Upper lobe of right lung (tissue), 1 donor: ENCODE results near the gene MYLK. TPM values are rescaled to one million over a fixed set of nuclear protein-coding genes. Genes with fewer than 3 reads are reported as not detected.

Experiments
- ATAC-seq: fragments of 200-7000 bp; cut with Tn5 transposase; one replicate; pipeline ENCODE4 v1.9.1; 2020; ENCODE audit warnings: mild to moderate bottlenecking, moderate library complexity
- DNase-seq: peaks from one replicate; pipeline ENCODE4 v3.0.0-alpha.2; 2020
- H3K27ac ChIP-seq: fragments of 200-600 bp; one replicate; pipeline ENCODE4 v1.8.0; 2022
- H3K27me3 ChIP-seq: fragments of 200-600 bp; one replicate; pipeline ENCODE4 v1.8.0; 2022; ENCODE audit warnings: mild to moderate bottlenecking
- H3K36me3 ChIP-seq: fragments of 200-600 bp; one replicate; pipeline ENCODE4 v1.8.0; 2022
- H3K4me1 ChIP-seq: fragments of 200-600 bp; one replicate; pipeline ENCODE4 v1.8.0; 2022
- H3K4me3 ChIP-seq: fragments of 200-600 bp; one replicate; pipeline ENCODE4 v1.8.0; 2022; ENCODE audit warnings: mild to moderate bottlenecking
- H3K9me3 ChIP-seq: fragments of 200-600 bp; one replicate; pipeline ENCODE4 v1.8.0; 2022
- intact Hi-C: fragments of 100-400 bp; cut with DNase I; formaldehyde crosslinking; loops from one replicate; pipeline ENCODE4 v1.11.0; 2022
- total RNA-seq: library from RNA; stranded (reverse); fragmentation: NEBNext Ultra II Directional; extraction: Animal tissue kit (Norgen Biotek cat#: 25700); gene quantifications from one replicate; pipeline ENCODE4 v1.2.1, GENCODE V29; 2021
- TF ChIP-seq, protein P1 (sequence below): fragments of 200-600 bp; IDR thresholded peaks from one replicate; pipeline ENCODE4 v1.8.0; 2022; ENCODE audit warnings: antibody characterized with exemption
- donor health status: DM: no; HTN: yes; CAD: no; lungs with severe emphysema.

Gene MYLK
- total RNA-seq, 1 donor from 2014 or later: 248 TPM

DNA sequence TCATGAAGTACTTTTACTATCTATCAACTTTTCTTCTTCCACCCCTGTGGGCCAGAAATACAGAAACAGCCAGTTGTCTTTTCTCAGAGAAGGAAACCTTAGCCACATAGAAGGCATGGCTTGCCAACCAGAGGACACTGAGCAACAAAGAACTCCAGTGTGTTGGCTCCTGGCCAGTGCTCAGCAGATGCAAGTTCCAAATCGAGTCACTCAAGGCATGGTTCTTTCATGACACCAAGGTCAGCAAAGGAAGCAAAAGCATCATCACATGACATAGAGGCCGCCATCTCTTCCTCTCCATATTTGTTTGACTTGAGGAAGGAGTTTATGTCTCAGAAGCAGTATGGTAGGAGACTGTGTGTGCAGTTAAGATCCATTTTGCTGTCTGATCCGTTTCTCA, 92.2 kb downstream of the MYLK start:
- H3K27ac ChIP-seq: no peak overlapping the region

DNA sequence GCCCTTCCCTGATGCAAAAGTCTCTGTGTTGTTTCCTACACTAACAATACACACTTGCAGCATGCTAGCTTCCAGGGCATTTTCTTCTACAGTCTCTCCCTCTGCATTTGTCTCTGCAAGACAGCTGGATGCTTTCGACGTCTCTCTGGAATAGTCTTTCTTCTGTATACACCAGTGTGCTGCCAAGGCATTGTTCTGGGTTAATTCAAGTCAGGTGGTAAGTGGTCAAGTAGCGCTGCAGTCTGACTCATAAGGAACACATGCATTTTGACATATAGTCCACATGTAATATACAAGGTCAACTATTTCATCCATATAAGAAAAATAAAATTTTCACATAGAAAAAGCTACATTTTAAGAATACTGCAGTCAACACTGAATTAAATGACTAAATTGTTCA, 92.7 kb downstream of the MYLK start:
- no peaks in the 10 kb centered on the region for H3K36me3 ChIP-seq
- no peak overlapping the region for H3K27ac ChIP-seq
- H3K27me3 ChIP-seq: no peaks in the 10 kb centered on the region
- H3K9me3 ChIP-seq: no peaks in the 10 kb centered on the region
- no peak overlapping the region for H3K4me3 ChIP-seq
- ATAC-seq: no peak
- DNase-seq: no peak
- no peaks in the 10 kb centered on the region for H3K4me1 ChIP-seq
- intact Hi-C loops: no loop called here
- TF ChIP-seq, protein P1, sequence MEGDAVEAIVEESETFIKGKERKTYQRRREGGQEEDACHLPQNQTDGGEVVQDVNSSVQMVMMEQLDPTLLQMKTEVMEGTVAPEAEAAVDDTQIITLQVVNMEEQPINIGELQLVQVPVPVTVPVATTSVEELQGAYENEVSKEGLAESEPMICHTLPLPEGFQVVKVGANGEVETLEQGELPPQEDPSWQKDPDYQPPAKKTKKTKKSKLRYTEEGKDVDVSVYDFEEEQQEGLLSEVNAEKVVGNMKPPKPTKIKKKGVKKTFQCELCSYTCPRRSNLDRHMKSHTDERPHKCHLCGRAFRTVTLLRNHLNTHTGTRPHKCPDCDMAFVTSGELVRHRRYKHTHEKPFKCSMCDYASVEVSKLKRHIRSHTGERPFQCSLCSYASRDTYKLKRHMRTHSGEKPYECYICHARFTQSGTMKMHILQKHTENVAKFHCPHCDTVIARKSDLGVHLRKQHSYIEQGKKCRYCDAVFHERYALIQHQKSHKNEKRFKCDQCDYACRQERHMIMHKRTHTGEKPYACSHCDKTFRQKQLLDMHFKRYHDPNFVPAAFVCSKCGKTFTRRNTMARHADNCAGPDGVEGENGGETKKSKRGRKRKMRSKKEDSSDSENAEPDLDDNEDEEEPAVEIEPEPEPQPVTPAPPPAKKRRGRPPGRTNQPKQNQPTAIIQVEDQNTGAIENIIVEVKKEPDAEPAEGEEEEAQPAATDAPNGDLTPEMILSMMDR: no peak

More for the DNA sequence above, 92.2 kb downstream of the MYLK start:
- Histone ChIP-seq H3K36me3 (no peaks in the 10 kb centered on the region), H3K9me3 (no peaks in the 10 kb centered on the region), H3K4me3 (no peak overlapping the region), H3K4me1 (no peaks in the 10 kb centered on the region), H3K27me3 (no peaks in the 10 kb centered on the region)
- ATAC-seq (no peak), DNase-seq (no peak)
- intact Hi-C loops: no loop called here
- TF ChIP-seq, protein P1: no peak

DNA sequence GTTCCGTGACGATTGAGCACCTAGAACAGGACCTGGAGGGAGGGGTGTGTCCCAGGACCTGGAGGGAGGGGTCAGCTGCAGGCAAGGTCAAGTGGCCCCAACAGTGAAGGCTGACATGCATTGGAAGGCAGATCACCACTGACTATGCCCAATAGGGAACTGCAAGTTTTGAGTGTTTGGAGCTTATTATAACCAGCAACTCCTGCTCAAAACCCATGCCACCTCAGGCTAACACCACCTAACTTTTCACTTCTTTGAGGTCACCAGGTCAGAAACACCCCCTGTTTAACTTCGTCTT, 93.1 kb downstream of the MYLK start:
- DNase-seq (no peak), ATAC-seq (no peak)
- no peaks in the 10 kb centered on the region for H3K27me3 ChIP-seq
- H3K36me3 ChIP-seq: no peaks in the 10 kb centered on the region
- TF ChIP-seq, protein P1: no peak
- H3K4me1 ChIP-seq: no peaks in the 10 kb centered on the region
- H3K4me3 ChIP-seq: no peak overlapping the region
- intact Hi-C loops: no loop called here
- H3K27ac ChIP-seq: no peak overlapping the region
- H3K9me3 ChIP-seq: no peaks in the 10 kb centered on the region

DNA sequence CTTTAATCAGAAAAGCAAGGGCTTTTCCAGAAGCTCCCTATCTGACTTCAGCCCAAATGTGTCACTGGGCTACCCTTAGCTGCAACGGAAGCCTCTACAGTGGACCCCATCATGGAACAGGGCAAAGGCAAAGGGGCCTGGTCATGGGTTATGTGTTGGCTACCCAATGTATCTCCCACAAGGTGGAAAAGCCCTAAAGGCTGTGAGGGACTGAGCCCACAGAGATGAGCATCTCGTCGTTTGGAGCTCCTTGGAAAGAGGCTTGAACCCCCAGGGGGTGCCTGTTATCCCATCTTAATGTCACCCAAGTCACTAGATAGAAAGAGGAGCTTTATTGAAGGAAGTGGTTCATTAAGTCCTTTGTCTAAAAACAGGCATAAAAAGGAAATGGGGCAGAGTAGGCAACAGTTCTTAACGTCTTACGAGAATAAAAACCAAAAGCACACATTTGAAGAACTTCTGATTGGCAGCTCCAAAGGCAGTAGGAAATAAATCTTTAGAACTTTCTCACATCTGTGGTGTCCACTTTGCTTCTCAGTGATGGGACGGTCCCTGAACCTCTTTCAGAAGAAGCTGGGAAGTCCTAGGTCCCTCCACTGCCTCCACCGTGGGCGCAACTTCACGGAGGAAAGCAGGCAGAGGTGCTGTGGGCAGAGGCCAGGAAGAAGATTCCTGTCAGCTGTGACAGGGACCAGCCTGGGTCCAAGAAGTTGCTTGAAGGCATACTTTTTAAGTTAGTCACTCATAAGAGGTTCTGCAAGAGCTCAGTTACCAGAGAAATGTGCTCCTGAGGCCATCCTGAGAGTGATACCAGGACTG, 93.7 kb downstream of the MYLK start:
- H3K27ac ChIP-seq: no peak overlapping the region
- ATAC-seq: no peak
- H3K36me3 ChIP-seq: no peaks in the 10 kb centered on the region
- no peak for DNase-seq
- H3K4me3 ChIP-seq: no peak overlapping the region
- no peaks in the 10 kb centered on the region for H3K9me3 ChIP-seq
- H3K4me1 ChIP-seq: no peaks in the 10 kb centered on the region
- intact Hi-C loops: no loop called here
- H3K27me3 ChIP-seq: no peaks in the 10 kb centered on the region
- TF ChIP-seq, protein P1: no peak

DNA sequence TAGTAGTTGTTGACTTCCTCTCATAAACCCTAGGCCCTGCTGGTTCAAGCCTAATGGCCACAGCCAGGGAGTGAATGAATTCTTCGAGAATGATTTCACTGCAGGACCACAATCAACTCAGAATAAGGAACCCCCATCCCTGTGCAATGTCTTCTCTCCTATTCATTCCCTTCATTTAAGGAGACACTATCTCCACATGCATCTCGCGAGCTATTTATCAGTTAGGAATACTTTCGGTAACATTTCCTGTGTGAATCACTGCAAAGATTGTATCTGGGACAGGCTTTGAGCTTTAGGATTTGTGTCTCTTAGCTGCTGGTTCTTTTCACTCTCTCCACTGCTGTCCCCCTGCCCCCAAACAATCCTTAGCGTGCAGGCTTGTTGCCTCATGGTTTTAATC, 94.4 kb downstream of the MYLK start:
- intact Hi-C loops: no loop called here
- Histone ChIP-seq H3K27me3 (no peaks in the 10 kb centered on the region), H3K36me3 (no peaks in the 10 kb centered on the region), H3K9me3 (no peaks in the 10 kb centered on the region), H3K27ac (no peak overlapping the region), H3K4me3 (no peak overlapping the region), H3K4me1 (no peaks in the 10 kb centered on the region)
- ATAC-seq: no peak
- no peak for DNase-seq
- TF ChIP-seq, protein P1: no peak

DNA sequence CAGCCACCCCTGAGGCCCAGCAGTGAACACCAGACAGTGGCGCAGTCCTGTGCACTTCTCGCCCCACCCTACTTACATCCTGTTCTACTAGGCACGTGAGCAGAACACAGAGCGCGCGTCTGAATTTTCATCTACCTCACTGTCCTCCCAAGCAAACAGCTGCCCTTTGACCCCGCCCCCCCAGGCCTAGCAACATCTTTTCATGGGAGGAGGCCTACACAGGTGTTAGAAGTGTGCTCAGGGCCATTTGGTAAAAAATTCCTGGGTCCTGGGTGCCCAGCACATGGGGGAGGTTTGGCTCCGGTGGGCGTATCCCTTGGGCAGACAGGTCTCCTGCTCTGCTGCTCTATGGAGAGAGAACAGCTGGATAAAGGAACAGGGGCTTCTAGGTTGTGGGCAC, 95.0 kb downstream of the MYLK start:
- TF ChIP-seq, protein P1: no peak
- H3K36me3 ChIP-seq: no peaks in the 10 kb centered on the region
- no peak for ATAC-seq
- H3K27ac ChIP-seq: no peak overlapping the region
- H3K4me1 ChIP-seq: peaks cover under 1% of the 10 kb centered on the region
- no peak for DNase-seq
- no peaks in the 10 kb centered on the region for H3K27me3 ChIP-seq
- intact Hi-C loops: no loop called here
- no peaks in the 10 kb centered on the region for H3K9me3 ChIP-seq
- H3K4me3 ChIP-seq: no peak overlapping the region
